Activated CD4-positive, alpha-beta T cell treated with anti-CD3 and anti-CD28 coated beads for 48 hours (primary cell): Measurements from ENCODE around the gene PLCL2.
"Not testable (repeated sequence)": the region's sequence is repeated elsewhere in the genome, so short reads cannot be mapped to it uniquely, and the experiment has no call there.

Experiments used
- DNase-seq: peaks from one replicate; pipeline ENCODE4 v3.0.0-alpha.2; 2020

Gene PLCL2

GRCh38 chr3:16923112-16923511, 38.4 kb downstream of the PLCL2 start:
- DNase-seq = no peak

GRCh38 chr3:16927485-16927884, 42.7 kb downstream of the PLCL2 start:
- DNase-seq = no peak

- no peak for DNase-seq
Observed at GRCh38 chr3:16928386-16929132, 43.8 kb downstream of the PLCL2 start.

GRCh38 chr3:16929311-16929710, 44.6 kb downstream of the PLCL2 start:
- no peak for DNase-seq

- no peak for DNase-seq
Observed at GRCh38 chr3:16932877-16933276, 48.1 kb downstream of the PLCL2 start.

- no peak for DNase-seq
Observed at GRCh38 chr3:16935781-16936180, 51.0 kb downstream of the PLCL2 start.

GRCh38 chr3:16936233-16936632, 51.5 kb downstream of the PLCL2 start:
- no peak for DNase-seq

GRCh38 chr3:16936676-16937230, 52.0 kb downstream of the PLCL2 start:
- no peak for DNase-seq

GRCh38 chr3:16937326-16937845, 52.6 kb downstream of the PLCL2 start:
- DNase-seq = no peak

GRCh38 chr3:16940769-16941700, 56.3 kb downstream of the PLCL2 start:
- DNase-seq = no peak

GRCh38 chr3:16942955-16943354, 58.2 kb downstream of the PLCL2 start:
- no peak for DNase-seq

GRCh38 chr3:16943857-16944256, 59.1 kb downstream of the PLCL2 start:
- no peak for DNase-seq

GRCh38 chr3:16944356-16944755, 59.6 kb downstream of the PLCL2 start:
- DNase-seq = no peak

- DNase-seq = no peak
Observed at GRCh38 chr3:16945330-16945729, 60.6 kb downstream of the PLCL2 start.

- DNase-seq = no peak
Observed at GRCh38 chr3:16950282-16950681, 65.5 kb downstream of the PLCL2 start.

GRCh38 chr3:16950845-16951244, 66.1 kb downstream of the PLCL2 start:
- DNase-seq = no peak

- not testable (repeated sequence) for DNase-seq
Observed at GRCh38 chr3:16957852-16958251, 73.1 kb downstream of the PLCL2 start.

- no peak for DNase-seq
Observed at GRCh38 chr3:16960125-16960524, 75.4 kb downstream of the PLCL2 start.

GRCh38 chr3:16961621-16962205, 77.0 kb downstream of the PLCL2 start:
- DNase-seq = no peak

- no peak for DNase-seq
Observed at GRCh38 chr3:16975083-16975482, 90.3 kb downstream of the PLCL2 start.

GRCh38 chr3:16978234-16978920, 93.6 kb downstream of the PLCL2 start:
- DNase-seq = no peak

GRCh38 chr3:16978921-16979271, 94.1 kb downstream of the PLCL2 start:
- DNase-seq = no peak
